B cell (primary cell): ENCODE data around the gene DTD1. TPM values are rescaled to one million over a fixed set of nuclear protein-coding genes. Genes with fewer than 3 reads are reported as not detected.

ENCODE experiments used
- ATAC-seq: fragments of 200-7000 bp; cut with Tn5 transposase; one replicate; pipeline ENCODE4 v1.10.0; 2021; ENCODE audit warnings: low read depth, mild to moderate bottlenecking, moderate number of reproducible peaks, moderate library complexity
- CTCF ChIA-PET: fragments of 350-600 bp; sonication (Branson Sonifier 250); formaldehyde crosslinking; loops from one replicate; lab custom pipeline; 2021; ENCODE audit warnings: antibody characterized with exemption, inconsistent platforms; lab: Charles Lee
- POLR2A ChIA-PET: fragments of 350-600 bp; sonication (Branson Sonifier 250); formaldehyde crosslinking; loops from one replicate; lab custom pipeline; 2021; ENCODE audit warnings: antibody characterized with exemption; lab: Charles Lee
- DNase-seq: peaks from one replicate; pipeline ENCODE4 v3.0.0; 2013
- H2AFZ ChIP-seq: 2 replicates; pipeline ENCODE4 v1.6.1; 2012; ENCODE audit warnings: mild to moderate bottlenecking, low read depth, low read length; ENCODE audit not compliant: insufficient read depth, poor library complexity, severe bottlenecking
- H3K27ac ChIP-seq, 2 donors: 1 replicate in 1 of 2; 2 replicates in 1 of 2; pipeline ENCODE4 v1.5.1; 2012 to 2013; ENCODE audit warnings: low read length in 2 of 2, mild to moderate bottlenecking in 2 of 2, moderate library complexity in 1 of 2
- H3K27me3 ChIP-seq, 4 experiments: fragments of 200-600 bp in 1 of 4; sonication (generic) in 1 of 4; replicated peaks in 1 of 4; 1 replicate in 2 of 4; 2 replicates in 2 of 4; pipeline versions ENCODE4 v1.6.1 to v1.7.0; 2013 to 2016; ENCODE audit warnings: low read length in 3 of 4, mild to moderate bottlenecking in 2 of 4, mixed read lengths in 1 of 4, moderate library complexity in 1 of 4; ENCODE audit not compliant: insufficient read depth in 4 of 4, control insufficient read depth in 3 of 4; ENCODE audit errors: control extremely low read depth in 1 of 4
- H3K36me3 ChIP-seq, 2 experiments: replicated peaks in 1 of 2; 1 replicate in 1 of 2; 2 replicates in 1 of 2; pipeline versions ENCODE4 v1.6.1 to v1.7.1; 2013; ENCODE audit warnings: low read length in 1 of 2; ENCODE audit not compliant: insufficient read depth in 2 of 2, control insufficient read depth in 1 of 2; ENCODE audit errors: control extremely low read depth in 1 of 2, extremely low read depth in 1 of 2
- H3K4me1 ChIP-seq, 2 donors: fragments of 200-600 bp in 1 of 2; sonication (generic) in 1 of 2; 1 replicate in 1 of 2; 2 replicates in 1 of 2; pipeline versions ENCODE4 v1.5.1 to v1.6.1; 2013 to 2017; ENCODE audit warnings: low read length in 2 of 2; ENCODE audit not compliant: control insufficient read depth in 2 of 2, insufficient read depth in 2 of 2
- H3K4me2 ChIP-seq: replicated peaks from 2 replicates; pipeline ENCODE3; 2012; ENCODE audit warnings: mild to moderate bottlenecking, low read depth, low read length; ENCODE audit not compliant: poor library complexity, severe bottlenecking
- H3K4me3 ChIP-seq, 5 experiments: fragments of 200-600 bp in 1 of 5; sonication (generic) in 1 of 5; 1 replicate in 3 of 5; 2 replicates in 2 of 5; pipeline versions ENCODE4 v1.5.1 to v1.7.0; 2011 to 2016; ENCODE audit warnings: low read length in 4 of 5, mild to moderate bottlenecking in 4 of 5, low read depth in 2 of 5, control low read depth in 1 of 5, moderate library complexity in 1 of 5; ENCODE audit not compliant: insufficient read depth in 1 of 5; ENCODE audit errors: control extremely low read depth in 1 of 5, extremely low read depth in 1 of 5
- H3K79me2 ChIP-seq: fragments of 200-600 bp; sonication (generic); one replicate; pipeline ENCODE4 v1.6.0; 2016; ENCODE audit warnings: low read length; ENCODE audit not compliant: control insufficient read depth, insufficient read depth
- H3K9ac ChIP-seq: fragments of 200-600 bp; sonication (generic); 2 replicates; pipeline ENCODE4 v1.6.1; 2017; ENCODE audit warnings: mild to moderate bottlenecking, low read length, moderate library complexity
- H3K9me3 ChIP-seq, 3 donors: one replicate each; pipeline versions ENCODE4 v1.6.1 to v1.7.1; 2013; ENCODE audit warnings: low read length in 2 of 3; ENCODE audit not compliant: control insufficient read depth in 2 of 3, insufficient read depth in 1 of 3; ENCODE audit errors: control extremely low read depth in 1 of 3
- H4K20me1 ChIP-seq: 2 replicates; pipeline ENCODE4 v1.6.0; 2012; ENCODE audit warnings: mild to moderate bottlenecking, low read length; ENCODE audit not compliant: insufficient read depth, control insufficient read depth, poor library complexity, severe bottlenecking
- H3K27ac Mint-ChIP-seq: one replicate; pipeline ENCODE4 v1.8.0; 2021; ENCODE audit warnings: mixed read lengths
- H3K27me3 Mint-ChIP-seq: one replicate; pipeline ENCODE4 v1.8.0; 2021; ENCODE audit warnings: mixed read lengths
- H3K4me1 Mint-ChIP-seq: one replicate; pipeline ENCODE4 v1.8.0; 2021; ENCODE audit warnings: mixed read lengths
- H3K4me3 Mint-ChIP-seq: one replicate; pipeline ENCODE4 v1.8.0; 2021; ENCODE audit warnings: mixed read lengths
- H3K9me3 Mint-ChIP-seq: one replicate; pipeline ENCODE4 v1.8.0; 2022; ENCODE audit warnings: mixed read lengths; ENCODE audit not compliant: insufficient read depth
- EZH2 ChIP-seq: IDR thresholded peaks from 2 replicates; pipeline ENCODE4 v1.6.1; 2012; ENCODE audit warnings: borderline replicate concordance, low read depth, mild to moderate bottlenecking, moderate library complexity, low read length; ENCODE audit not compliant: insufficient read depth, poor library complexity, severe bottlenecking
- WGBS: methylation state at CpG from one replicate; pipeline ENCODE4 v1.1.5; 2013; ENCODE audit warnings: missing lambda C conversion rate; ENCODE audit not compliant: insufficient coverage; 5-methylcytosine and 5-hydroxymethylcytosine counted together
- intact Hi-C: fragments of 100-400 bp; cut with micrococcal nuclease; formaldehyde crosslinking; loops from one replicate; pipeline ENCODE4 v1.10.0; 2022
- polyA plus RNA-seq: library from polyadenylated mRNA; depleted of rRNA; stranded (reverse); fragments of >200 nt; gene quantifications from 2 replicates; pipeline ENCODE4 v1.2.3, GENCODE V29; 2012
- total RNA-seq, 2 donors: library from RNA; stranded (reverse); fragments of 120-200 nt in 1 of 2; gene quantifications; 1 replicate in 1 of 2; 2 replicates in 1 of 2; pipeline versions ENCODE4 v1.2.3 to v1.2.4, GENCODE V29; 2013 to 2022
- TF ChIP-seq, protein P1 (sequence below): fragments of 200-600 bp; IDR thresholded peaks from one replicate; pipeline ENCODE4 v1.8.0; 2022; ENCODE audit warnings: antibody characterized with exemption, mild to moderate bottlenecking

DTD1 gene
- total and polyA plus RNA-seq, 2 donors (not counting 1 experiment from before 2014, with no cell fraction given) = 18.7 to 20.4 TPM

DNA sequence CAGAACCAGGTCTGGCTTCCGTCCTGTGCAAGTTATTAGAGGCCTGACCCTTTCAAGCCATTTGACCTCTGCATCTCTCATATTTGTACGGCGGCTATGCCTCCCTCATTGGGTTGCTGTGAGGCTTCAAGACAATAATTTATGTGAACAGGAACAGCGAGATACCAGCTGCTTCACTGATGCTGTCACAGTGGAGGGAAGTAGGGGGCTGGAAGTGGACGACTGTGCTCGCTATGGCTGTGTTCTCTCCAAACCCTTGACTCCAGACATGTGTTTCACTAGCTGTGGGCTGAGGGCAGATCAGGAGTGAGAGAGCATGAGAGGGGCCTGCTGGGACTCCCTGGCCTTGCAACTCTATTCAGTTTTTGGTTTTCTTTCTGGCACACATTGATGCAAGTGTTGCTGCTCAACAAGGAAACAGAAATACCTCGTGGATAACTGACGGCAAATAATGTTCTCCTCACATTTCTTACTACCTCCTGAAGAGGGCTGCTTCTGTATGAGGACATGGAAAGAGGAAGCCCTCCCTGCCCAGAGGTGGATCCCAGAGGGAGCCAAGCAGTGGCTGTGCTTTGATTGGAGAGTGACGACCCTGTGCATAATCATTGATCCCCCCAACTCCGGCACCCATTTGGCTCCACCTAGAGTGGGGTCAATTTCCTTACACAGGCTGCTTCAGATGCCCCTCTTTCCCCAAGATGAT, 191.0 kb downstream of the DTD1 start:
- Mint-ChIP-seq H3K4me1 (no peaks in the 10 kb centered on the region), H3K27ac (no peak overlapping the region), H3K9me3 (no peaks in the 10 kb centered on the region), H3K4me3 (no peak overlapping the region), H3K27me3 (peaks cover 4% of the 10 kb centered on the region)
- ATAC-seq (no peak), DNase-seq (no peak)
- no peak overlapping the region for H3K9ac ChIP-seq
- intact Hi-C loops = no loop called here
- CTCF ChIA-PET = no interaction called here
- no peaks in the 10 kb centered on the region for H3K4me1 ChIP-seq
- no peaks in the 10 kb centered on the region for H3K79me2 ChIP-seq
- no peak overlapping the region for H3K4me3 ChIP-seq
- no peaks in the 10 kb centered on the region for H4K20me1 ChIP-seq
- H3K27me3 ChIP-seq = peaks cover 0 to 4% (median 0%) of the 10 kb centered on the region in 4 experiments
- TF ChIP-seq, protein P1, sequence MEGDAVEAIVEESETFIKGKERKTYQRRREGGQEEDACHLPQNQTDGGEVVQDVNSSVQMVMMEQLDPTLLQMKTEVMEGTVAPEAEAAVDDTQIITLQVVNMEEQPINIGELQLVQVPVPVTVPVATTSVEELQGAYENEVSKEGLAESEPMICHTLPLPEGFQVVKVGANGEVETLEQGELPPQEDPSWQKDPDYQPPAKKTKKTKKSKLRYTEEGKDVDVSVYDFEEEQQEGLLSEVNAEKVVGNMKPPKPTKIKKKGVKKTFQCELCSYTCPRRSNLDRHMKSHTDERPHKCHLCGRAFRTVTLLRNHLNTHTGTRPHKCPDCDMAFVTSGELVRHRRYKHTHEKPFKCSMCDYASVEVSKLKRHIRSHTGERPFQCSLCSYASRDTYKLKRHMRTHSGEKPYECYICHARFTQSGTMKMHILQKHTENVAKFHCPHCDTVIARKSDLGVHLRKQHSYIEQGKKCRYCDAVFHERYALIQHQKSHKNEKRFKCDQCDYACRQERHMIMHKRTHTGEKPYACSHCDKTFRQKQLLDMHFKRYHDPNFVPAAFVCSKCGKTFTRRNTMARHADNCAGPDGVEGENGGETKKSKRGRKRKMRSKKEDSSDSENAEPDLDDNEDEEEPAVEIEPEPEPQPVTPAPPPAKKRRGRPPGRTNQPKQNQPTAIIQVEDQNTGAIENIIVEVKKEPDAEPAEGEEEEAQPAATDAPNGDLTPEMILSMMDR = no peak
- no peak for TF ChIP-seq EZH2
- H3K36me3 ChIP-seq = no peaks in the 10 kb centered on the region
- H2AFZ ChIP-seq = no peak overlapping the region
- WGBS = 83% methylated on average over 6 of the region's 10 CpGs
- H3K4me2 ChIP-seq = no peak overlapping the region
- no peaks in the 10 kb centered on the region for H3K9me3 ChIP-seq
- POLR2A ChIA-PET = no interaction called here
- no peak overlapping the region for H3K27ac ChIP-seq

DNA sequence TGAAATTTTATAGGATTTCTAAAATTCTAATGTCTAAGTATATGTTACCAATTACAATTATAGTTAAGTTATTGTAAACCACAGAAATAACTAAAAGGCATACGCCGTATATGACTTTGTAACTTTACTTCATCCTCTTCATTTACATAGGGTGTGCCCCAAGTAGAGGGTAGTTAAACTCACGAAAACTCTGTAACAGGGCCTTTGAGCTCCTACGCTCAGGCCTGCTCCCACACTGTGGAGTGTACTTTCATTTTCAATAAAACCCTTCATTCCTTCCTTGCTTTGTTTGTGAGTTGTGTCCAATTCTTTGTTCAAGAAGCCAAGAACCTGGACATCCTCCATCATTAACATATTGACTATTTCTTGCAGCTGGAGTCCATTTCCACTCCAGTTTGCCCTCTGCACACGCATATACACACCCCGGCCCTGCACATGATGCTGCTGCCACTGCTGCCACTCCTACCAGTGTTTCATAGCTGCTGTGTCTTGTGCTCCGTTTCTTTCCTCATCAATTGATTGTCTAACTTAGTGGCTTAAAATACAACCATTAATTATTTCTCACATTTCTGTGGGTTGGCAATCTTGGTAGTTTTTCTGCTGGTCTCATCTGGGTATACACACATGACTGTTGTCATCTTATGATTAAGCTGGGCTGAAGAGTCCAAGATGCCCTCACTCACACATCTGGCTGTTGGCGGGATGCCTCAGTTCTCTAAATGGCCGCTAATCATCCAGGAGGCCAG, 192.7 kb downstream of the DTD1 start:
- no peaks in the 10 kb centered on the region for H3K9me3 Mint-ChIP-seq

More for the DNA sequence above, 192.7 kb downstream of the DTD1 start:
- TF ChIP-seq EZH2 = no peak
- TF ChIP-seq, protein P1 = no peak
- ChIA-PET POLR2A (no interaction called here), CTCF (no interaction called here)
- no peak overlapping the region for H3K9ac ChIP-seq
- no peaks in the 10 kb centered on the region for H3K36me3 ChIP-seq
- ATAC-seq = no peak
- H3K4me1 ChIP-seq = no peaks in the 10 kb centered on the region
- H2AFZ ChIP-seq = no peak overlapping the region
- no peak overlapping the region for H3K4me3 ChIP-seq
- DNase-seq = no peak
- intact Hi-C loops = no loop called here
- peaks cover 0 to 5% (median 1%) of the 10 kb centered on the region in 4 experiments for H3K27me3 ChIP-seq
- Mint-ChIP-seq H3K27ac (no peak overlapping the region), H3K4me3 (no peak overlapping the region), H3K27me3 (peaks cover 6% of the 10 kb centered on the region), H3K4me1 (no peaks in the 10 kb centered on the region)
- H3K4me2 ChIP-seq = no peak overlapping the region
- H3K9me3 ChIP-seq = no peaks in the 10 kb centered on the region
- H4K20me1 ChIP-seq = no peaks in the 10 kb centered on the region
- no peaks in the 10 kb centered on the region for H3K79me2 ChIP-seq
- H3K27ac ChIP-seq = no peak overlapping the region
- WGBS = 94% methylated on average over 3 of the region's 9 CpGs
